Naive thymus-derived CD8-positive, alpha-beta T cell (primary cell): Measurements from ENCODE around the gene SPTLC3. TPM values are rescaled to one million over a fixed set of nuclear protein-coding genes. Genes with fewer than 3 reads are reported as not detected.
"Not testable (repeated sequence)": the region's sequence is repeated elsewhere in the genome, so short reads cannot be mapped to it uniquely, and the experiment has no call there.

Experiments used
- ATAC-seq, 2 donors: fragments of 150-1000 bp; cut with Tn5 transposase in 1 of 2; sonication (Bioruptor Pico), chemical (Tn5 transposase) in 1 of 2; 1 replicate in 1 of 2; 2 replicates in 1 of 2; pipeline ENCODE4 v1.10.0; 2021; ENCODE audit warnings: mild to moderate bottlenecking in 2 of 2, moderate library complexity in 2 of 2
- POLR2A ChIA-PET: fragments of 350-600 bp; sonication (Branson Sonifier 250); formaldehyde crosslinking; loops from one replicate; lab custom pipeline; 2021; ENCODE audit warnings: antibody characterized with exemption; lab: Charles Lee
- DNase-seq, 10 donors: peaks; one replicate each; pipeline versions ENCODE4 v3.0.0 to v3.0.0-alpha.2; 2020 to 2022
- H3K27ac Mint-ChIP-seq, 10 donors: one replicate each; pipeline ENCODE4 v1.8.0; 2020 to 2022; ENCODE audit warnings: mild to moderate bottlenecking in 10 of 10, mixed read lengths in 10 of 10, moderate library complexity in 4 of 10, inconsistent platforms in 1 of 10
- H3K27me3 Mint-ChIP-seq, 5 donors: one replicate each; pipeline ENCODE4 v1.8.0; 2021 to 2022; ENCODE audit warnings: mixed read lengths in 5 of 5
- H3K36me3 Mint-ChIP-seq, 3 donors: one replicate each; pipeline ENCODE4 v1.8.0; 2020 to 2022; ENCODE audit warnings: mixed read lengths in 3 of 3, mild to moderate bottlenecking in 2 of 3, inconsistent platforms in 1 of 3
- H3K4me1 Mint-ChIP-seq, 4 donors: one replicate each; pipeline ENCODE4 v1.8.0; 2021 to 2022; ENCODE audit warnings: mixed read lengths in 4 of 4
- H3K4me3 Mint-ChIP-seq, 10 donors: one replicate each; pipeline ENCODE4 v1.8.0; 2020 to 2022; ENCODE audit warnings: mild to moderate bottlenecking in 10 of 10, mixed read lengths in 10 of 10, moderate library complexity in 6 of 10, inconsistent platforms in 1 of 10
- H3K9me3 Mint-ChIP-seq, 9 donors: one replicate each; pipeline ENCODE4 v1.8.0; 2020 to 2022; ENCODE audit warnings: mixed read lengths in 9 of 9, mild to moderate bottlenecking in 3 of 9, inconsistent platforms in 1 of 9, moderate library complexity in 1 of 9
- polyA plus RNA-seq, 3 donors: library from polyadenylated mRNA; unstranded; fragments of 300-500 nt; fragmentation: Illumina TruSeq; gene quantifications; one replicate each; pipeline ENCODE4 v1.2.3, GENCODE V29; 2021
- total RNA-seq, 8 experiments: library from RNA in 2 of 8; stranded (reverse) in 2 of 8; gene quantifications; one replicate each; pipeline ENCODE4 v1.2.3 and lab custom pipeline; 2021 to 2026

The SPTLC3 gene
- total and polyA plus RNA-seq, 5 experiments from 2014 or later, result 0.37 to 2.3 (median 0.59) TPM

DNA sequence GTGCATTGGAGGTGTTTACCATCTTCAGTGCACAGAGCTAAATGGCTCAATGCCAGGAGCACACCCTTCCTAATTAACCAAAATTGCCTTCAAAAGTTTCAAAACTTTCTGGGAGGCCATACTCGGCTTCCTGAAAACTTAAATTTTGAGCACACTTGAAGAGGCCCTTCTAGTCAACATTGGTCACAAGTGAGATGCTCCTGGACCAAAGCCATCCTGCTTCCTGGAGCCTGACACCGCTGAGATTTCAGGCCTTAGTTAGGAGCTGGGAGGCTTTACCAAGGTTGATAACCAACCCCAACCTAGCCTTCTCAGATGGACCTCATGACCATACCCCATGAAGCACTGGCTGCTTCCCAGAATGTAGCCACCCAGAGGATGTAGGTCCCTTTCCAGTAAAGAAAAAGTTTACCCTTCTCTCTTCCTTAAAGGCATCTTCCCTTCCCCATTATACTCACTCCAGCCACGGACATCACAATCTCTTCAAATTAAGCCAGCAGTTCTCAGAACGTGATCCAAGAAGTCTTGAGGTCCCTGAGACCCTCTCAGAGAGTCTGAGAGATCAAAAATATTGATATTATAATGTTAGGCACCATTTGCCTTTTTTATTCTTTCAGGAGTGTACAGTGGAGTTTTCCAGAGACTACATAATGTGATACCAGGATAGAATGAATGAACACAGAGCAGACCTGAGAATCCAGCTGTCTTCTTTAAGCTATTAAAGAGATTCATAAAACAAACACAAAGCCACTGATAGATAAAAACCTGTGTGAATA, 32.8 kb upstream of the SPTLC3 start:
- no peaks in the 10 kb centered on the region for H3K9me3 Mint-ChIP-seq
- POLR2A ChIA-PET, result no interaction called here
- H3K4me3 Mint-ChIP-seq, result no peak overlapping the region

DNA sequence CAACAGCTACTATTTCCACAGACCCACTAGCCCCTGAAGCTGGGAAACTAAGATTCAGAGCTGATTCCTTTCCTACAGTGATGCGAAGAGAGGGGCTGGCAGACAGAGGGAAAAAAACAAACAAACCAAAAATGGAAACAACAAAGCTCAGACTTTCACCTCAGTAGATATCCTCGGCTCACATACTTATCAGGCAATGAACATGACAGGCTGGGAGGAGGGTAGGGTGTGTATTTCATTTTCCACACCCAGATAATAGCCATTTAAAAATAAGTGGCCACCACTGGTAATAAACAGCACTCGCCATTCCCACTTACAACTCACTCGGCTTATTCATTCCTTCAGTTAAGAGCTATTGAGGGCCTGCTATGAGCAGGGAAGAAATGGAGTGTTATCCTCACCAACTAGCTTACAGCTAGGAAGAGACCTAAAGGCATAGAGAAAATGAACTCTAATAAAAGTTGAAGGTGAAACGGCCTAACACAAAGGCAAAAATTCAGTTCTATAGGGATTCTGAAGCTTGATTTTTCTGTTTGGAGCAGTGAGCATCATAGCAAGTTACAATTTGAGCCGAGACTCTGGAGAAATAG, 32.0 kb upstream of the SPTLC3 start:
- H3K4me1 Mint-ChIP-seq, result no peaks in the 10 kb centered on the region
- no peak for ATAC-seq
- no peak for DNase-seq
- H3K4me3 Mint-ChIP-seq, result no peak overlapping the region
- H3K36me3 Mint-ChIP-seq, result no peaks in the 10 kb centered on the region
- H3K27me3 Mint-ChIP-seq, result peaks cover 0 to 12% (median 8%) of the 10 kb centered on the region in 5 donors
- no peaks in the 10 kb centered on the region for H3K9me3 Mint-ChIP-seq
- H3K27ac Mint-ChIP-seq, result no peak overlapping the region
- POLR2A ChIA-PET, result no interaction called here

More for the DNA sequence above, 32.8 kb upstream of the SPTLC3 start:
- ATAC-seq (no peak), DNase-seq (no peak)
- peaks cover 0 to 12% (median 8%) of the 10 kb centered on the region in 5 donors for H3K27me3 Mint-ChIP-seq
- no peaks in the 10 kb centered on the region for H3K36me3 Mint-ChIP-seq
- H3K4me1 Mint-ChIP-seq, result no peaks in the 10 kb centered on the region
- no peak overlapping the region for H3K27ac Mint-ChIP-seq

DNA sequence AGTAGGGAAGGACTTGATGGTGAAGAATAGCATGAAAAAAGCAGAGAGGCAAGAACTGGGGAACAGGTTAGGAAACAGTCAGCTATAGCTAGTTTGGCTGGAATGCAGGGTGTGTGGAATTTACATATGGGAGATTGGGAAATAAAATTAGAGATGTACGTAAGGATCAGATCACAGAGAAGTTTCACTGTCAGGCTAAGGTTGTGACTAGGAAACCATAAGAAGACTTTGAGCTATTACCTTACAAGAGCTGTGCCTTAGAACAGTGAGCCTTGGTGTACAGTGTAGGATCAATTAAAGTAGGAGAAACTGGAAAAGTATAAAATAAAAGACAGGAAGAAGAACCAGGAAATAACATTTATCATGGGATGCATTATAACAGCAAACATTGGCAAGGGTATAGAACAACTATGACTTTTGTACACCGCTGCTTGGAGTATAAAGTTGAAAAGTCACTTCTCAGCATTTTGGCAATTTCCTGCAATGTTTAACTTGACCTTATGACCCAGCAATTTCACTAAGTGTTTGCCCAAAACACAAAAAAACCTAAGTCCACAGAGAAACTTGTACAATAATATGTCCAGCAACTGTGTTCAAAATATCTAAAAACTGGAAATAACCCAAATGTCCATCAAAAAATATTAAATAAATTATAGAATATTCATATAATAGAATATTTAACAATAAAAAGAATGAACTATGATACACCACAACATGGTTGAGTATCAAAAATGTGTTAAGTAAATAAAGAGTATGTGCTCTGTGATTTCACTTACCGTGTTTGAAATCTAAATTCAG, 31.2 kb upstream of the SPTLC3 start:
- H3K36me3 Mint-ChIP-seq, result no peaks in the 10 kb centered on the region
- DNase-seq (no peak), ATAC-seq (no peak)
- H3K27ac Mint-ChIP-seq, result no peak overlapping the region
- POLR2A ChIA-PET, result no interaction called here
- no peaks in the 10 kb centered on the region for H3K4me1 Mint-ChIP-seq
- no peaks in the 10 kb centered on the region for H3K9me3 Mint-ChIP-seq
- H3K4me3 Mint-ChIP-seq, result no peak overlapping the region
- H3K27me3 Mint-ChIP-seq, result peaks cover 0 to 12% (median 8%) of the 10 kb centered on the region in 5 donors

DNA sequence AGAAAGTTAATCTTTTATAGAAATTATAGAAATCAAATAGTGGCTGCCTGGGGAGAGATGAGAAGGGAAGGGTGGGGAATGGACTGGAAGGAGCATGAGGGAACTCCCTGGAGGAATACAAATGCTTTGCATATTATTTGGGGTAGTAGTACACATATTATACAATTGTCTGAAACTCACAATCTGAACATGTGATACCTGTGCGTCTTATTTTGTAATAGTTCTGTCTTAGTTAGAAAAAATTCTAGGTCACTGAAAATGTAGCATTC, 30.7 kb upstream of the SPTLC3 start:
- Mint-ChIP-seq H3K27ac (no peak overlapping the region), H3K4me1 (no peaks in the 10 kb centered on the region), H3K4me3 (no peak overlapping the region), H3K27me3 (peaks cover 0 to 12% (median 8%) of the 10 kb centered on the region in 5 donors), H3K9me3 (no peaks in the 10 kb centered on the region), H3K36me3 (no peaks in the 10 kb centered on the region)
- DNase-seq (no peak), ATAC-seq (no peak)
- POLR2A ChIA-PET, result no interaction called here

DNA sequence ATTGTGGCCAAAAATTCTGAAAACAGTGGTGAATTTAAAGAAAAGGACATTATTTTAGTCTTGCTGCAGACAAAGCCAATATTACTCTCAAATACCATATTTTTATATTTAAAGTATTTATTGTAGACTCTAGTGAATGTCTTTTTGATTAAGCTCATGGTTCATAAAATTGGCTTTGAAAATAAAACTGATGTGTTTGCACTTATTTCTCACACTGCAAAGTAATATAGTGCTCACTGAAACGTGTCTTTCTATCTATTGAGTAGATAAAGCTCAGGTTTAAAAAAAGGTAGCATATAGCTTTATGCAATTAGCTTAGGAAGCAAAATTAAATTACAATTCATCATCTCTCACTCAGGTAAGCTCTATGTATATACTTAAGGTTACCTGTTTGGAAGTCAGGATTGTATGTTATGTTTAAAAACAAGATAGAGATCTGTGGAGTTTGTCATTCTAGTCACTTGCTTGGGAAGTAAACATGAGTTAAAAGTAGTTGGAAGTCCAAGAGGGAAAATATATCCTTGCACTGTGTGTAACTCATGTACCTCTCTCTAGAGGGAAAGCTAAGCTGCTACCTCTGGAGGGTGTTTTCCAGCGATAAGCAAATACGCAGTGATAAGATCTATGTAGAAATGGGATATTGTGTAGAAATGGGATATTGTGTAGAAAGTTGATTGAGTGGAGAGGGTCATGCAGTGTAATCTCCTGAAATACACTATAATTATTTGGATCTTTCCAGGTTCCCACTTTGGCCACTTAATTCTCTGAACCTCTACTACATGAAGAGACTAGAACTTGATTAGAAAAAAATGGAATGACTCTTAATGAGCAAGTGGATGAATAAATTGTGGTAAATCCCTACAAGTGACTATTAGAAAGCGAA, 29.9 kb upstream of the SPTLC3 start:
- ATAC-seq (no peak), DNase-seq (no peak)
- Mint-ChIP-seq H3K4me3 (no peak overlapping the region), H3K27me3 (peaks cover 0 to 12% (median 8%) of the 10 kb centered on the region in 5 donors), H3K27ac (no peak overlapping the region), H3K36me3 (no peaks in the 10 kb centered on the region), H3K4me1 (no peaks in the 10 kb centered on the region), H3K9me3 (no peaks in the 10 kb centered on the region)
- POLR2A ChIA-PET, result no interaction called here

DNA sequence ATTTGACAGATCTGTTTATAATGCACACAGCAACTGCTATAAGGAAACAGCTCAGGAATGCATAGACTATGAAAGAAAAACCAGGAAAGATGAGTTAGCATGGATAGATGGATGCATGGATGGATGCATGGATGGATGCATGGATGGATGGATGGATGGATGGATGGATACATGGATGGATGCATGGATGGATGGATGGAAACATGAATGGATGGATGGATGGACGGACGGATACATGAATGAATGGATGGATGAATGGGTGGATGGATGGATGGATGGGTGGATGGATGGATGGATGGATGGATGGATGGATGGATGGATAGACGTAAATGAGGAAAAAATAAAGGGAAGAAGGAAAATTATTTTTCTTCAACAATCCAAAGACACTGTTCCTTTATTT, 29.1 kb upstream of the SPTLC3 start:
- H3K27ac Mint-ChIP-seq, H3K4me3 Mint-ChIP-seq, ATAC-seq, DNase-seq, H3K4me1 Mint-ChIP-seq, H3K36me3 Mint-ChIP-seq, H3K9me3 Mint-ChIP-seq: not testable (repeated sequence)
- peaks cover 0 to 12% (median 8%) of the 10 kb centered on the region in 5 donors for H3K27me3 Mint-ChIP-seq
- POLR2A ChIA-PET, result interaction anchor here (0.6 kb wide), 1 partner anchor 31 kb away, joined by 3 read pairs; no protein-coding TSS in a partner anchor

DNA sequence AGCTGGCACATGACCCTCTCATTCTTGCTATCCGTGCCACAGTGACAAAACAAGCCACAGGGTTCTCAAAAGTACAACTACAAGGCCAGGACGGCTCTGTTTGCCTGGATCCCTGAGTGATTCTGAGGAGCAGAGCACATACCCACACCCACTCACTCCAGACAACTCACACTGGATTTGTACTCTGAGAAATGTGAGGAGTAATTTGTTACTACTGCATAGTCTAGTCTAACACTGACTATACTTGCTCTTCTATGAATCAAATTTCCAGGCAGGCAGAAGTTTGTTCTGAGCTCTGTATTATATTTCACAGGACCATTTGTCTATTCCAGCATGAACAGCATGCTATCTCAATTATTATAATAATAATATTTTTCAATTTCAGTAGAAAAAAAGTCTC, 26.7 kb upstream of the SPTLC3 start:
- ATAC-seq (no peak), DNase-seq (no peak)
- H3K4me1 Mint-ChIP-seq, result no peaks in the 10 kb centered on the region
- no peaks in the 10 kb centered on the region for H3K36me3 Mint-ChIP-seq
- no peaks in the 10 kb centered on the region for H3K9me3 Mint-ChIP-seq
- POLR2A ChIA-PET, result no interaction called here
- H3K27ac Mint-ChIP-seq, result no peak overlapping the region
- H3K27me3 Mint-ChIP-seq, result peaks cover 0 to 8% (median 6%) of the 10 kb centered on the region in 5 donors
- no peak overlapping the region for H3K4me3 Mint-ChIP-seq

DNA sequence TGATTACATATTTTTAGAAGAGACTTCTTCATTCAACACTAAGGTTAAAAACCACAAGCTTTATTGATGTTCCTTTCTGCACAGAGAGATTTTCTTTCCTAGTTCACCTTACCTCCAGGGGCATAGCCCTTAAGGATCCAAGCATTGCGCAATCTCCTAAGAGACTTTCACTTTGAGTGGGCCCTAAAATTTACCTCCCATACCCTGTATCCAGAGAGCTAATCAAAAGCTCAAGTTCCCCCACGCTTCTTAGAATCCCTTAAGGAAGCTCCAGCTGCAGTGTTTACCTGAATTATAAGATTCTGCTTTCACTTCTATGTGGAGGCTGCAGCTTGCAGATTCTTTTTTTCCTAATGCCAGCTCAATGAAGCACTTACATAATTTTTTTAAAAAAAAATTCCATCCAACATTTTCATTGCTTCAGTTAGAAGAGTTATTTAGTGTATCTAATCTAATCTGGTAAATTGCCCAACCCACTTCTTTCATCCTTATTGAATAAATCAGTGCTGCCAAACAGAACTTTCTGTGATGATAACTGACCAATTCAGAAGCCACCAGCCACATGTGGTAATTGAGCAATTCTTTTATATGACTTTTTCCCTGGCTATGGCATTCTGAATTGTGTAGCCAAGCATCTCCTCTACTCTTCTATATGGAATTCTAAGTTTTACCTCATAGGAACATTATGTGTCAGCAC, 24.6 kb upstream of the SPTLC3 start:
- no peak overlapping the region for H3K27ac Mint-ChIP-seq
- H3K36me3 Mint-ChIP-seq, result no peaks in the 10 kb centered on the region
- ATAC-seq, result no peak
- DNase-seq, result no peak
- POLR2A ChIA-PET, result no interaction called here
- H3K27me3 Mint-ChIP-seq, result peaks cover 0 to 10% (median 5%) of the 10 kb centered on the region in 5 donors
- H3K4me3 Mint-ChIP-seq, result no peak overlapping the region
- no peaks in the 10 kb centered on the region for H3K4me1 Mint-ChIP-seq
- no peaks in the 10 kb centered on the region for H3K9me3 Mint-ChIP-seq

DNA sequence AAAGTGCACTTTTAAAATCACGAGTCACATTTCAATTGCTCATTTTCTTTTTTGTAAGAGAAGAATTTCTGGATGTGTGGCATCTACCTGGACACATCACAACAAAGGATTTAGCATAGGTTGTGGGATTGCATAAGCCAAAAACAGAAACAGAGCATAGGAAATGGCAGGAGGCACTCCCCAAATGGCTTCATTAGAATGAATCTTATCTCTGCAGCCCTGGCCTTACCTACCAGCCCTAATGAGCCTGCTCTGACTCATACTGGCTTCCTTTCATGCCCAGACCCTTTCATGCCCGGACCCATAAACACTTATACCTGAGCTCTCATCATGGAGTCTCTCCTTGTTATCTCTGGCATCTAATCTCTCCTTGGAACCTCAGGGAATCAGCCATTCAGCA, 23.9 kb upstream of the SPTLC3 start:
- Mint-ChIP-seq H3K36me3 (no peaks in the 10 kb centered on the region), H3K4me1 (no peaks in the 10 kb centered on the region), H3K27me3 (peaks cover 0 to 10% (median 1%) of the 10 kb centered on the region in 5 donors), H3K4me3 (no peak overlapping the region), H3K9me3 (no peaks in the 10 kb centered on the region), H3K27ac (no peak overlapping the region)
- DNase-seq (no peak), ATAC-seq (no peak)
- POLR2A ChIA-PET, result no interaction called here

DNA sequence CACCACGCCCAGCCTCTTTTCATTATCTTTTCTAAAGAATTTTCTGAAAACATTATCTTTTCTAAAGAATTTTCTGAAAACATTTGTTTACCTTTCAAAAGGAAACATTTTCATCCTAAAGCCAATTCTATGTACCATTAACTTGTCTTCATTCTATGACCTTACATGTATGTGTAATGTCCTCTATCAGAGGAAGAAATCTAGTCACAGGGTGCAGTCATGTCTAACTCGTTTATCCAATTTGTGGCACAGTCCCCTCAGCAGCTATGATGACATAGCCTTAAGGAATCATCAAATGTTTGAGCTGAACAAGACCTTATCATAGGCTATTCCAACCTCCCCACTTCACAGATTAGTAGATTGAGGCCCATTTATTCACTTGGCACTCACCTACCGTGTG, 21.5 kb upstream of the SPTLC3 start:
- Mint-ChIP-seq H3K9me3 (no peaks in the 10 kb centered on the region), H3K4me1 (no peaks in the 10 kb centered on the region), H3K36me3 (no peaks in the 10 kb centered on the region), H3K4me3 (no peak overlapping the region), H3K27ac (no peak overlapping the region), H3K27me3 (peaks cover 0 to 10% (median 2%) of the 10 kb centered on the region in 5 donors)
- POLR2A ChIA-PET, result no interaction called here
- ATAC-seq (no peak), DNase-seq (no peak)

DNA sequence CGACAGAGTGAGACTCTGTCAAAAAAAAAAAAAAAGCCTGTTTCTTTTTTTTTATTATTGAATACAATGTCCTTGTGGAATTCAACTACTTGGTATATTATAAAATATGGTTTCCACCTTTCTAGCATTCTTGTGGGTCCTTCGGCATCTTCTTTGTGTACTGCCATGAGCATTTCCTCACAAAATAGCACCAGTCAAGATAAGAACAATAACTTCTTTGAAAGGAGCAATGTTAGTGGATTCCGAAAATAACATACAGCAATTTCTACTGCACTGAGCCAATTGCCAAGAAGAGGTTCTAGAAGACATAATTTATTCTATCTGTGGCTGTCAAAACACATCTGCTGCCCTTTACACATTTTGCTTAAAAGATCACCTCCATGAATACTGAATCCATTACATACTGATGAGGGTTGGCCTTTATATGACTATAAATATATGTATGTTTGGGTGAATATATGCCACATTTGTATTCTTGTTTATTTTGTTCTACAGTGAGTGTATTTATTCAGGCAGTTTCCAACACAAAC, 19.1 kb upstream of the SPTLC3 start:
- no peak for DNase-seq
- no peak overlapping the region for H3K4me3 Mint-ChIP-seq
- no peaks in the 10 kb centered on the region for H3K36me3 Mint-ChIP-seq
- peaks cover 0 to 5% (median 0%) of the 10 kb centered on the region in 9 donors for H3K9me3 Mint-ChIP-seq
- POLR2A ChIA-PET, result no interaction called here
- peaks cover 0 to 10% (median 2%) of the 10 kb centered on the region in 5 donors for H3K27me3 Mint-ChIP-seq
- H3K27ac Mint-ChIP-seq, result no peak overlapping the region
- H3K4me1 Mint-ChIP-seq, result no peaks in the 10 kb centered on the region
- ATAC-seq, result no peak

DNA sequence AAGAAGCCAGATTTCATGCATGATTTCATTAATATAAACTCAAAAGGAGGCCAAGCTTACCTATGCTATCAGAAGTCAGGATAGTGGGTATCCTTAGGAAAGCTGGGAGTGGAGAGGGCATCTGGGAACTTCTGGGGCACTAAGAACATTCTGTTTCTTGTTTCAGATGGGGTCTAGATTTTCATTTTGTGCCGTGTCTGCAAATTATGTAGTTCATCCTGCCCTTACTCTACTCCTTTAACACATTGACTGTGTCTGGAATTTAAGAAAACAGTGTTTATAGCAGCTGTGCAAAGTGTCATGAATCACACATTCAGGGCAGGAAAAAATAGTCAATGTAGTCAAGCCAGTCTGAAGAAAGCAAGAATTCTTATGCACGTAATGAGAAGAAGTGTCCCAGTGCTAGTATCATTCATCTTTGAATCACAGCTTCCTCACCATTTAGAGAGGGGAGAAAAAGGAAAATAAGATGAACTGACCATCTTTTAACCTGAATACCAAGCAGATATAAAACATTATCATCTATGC, 11.6 kb upstream of the SPTLC3 start:
- Mint-ChIP-seq H3K27ac (no peak overlapping the region), H3K27me3 (peaks cover 0 to 3% (median 0%) of the 10 kb centered on the region in 5 donors), H3K4me1 (no peaks in the 10 kb centered on the region), H3K36me3 (no peaks in the 10 kb centered on the region), H3K4me3 (no peak overlapping the region), H3K9me3 (peaks cover 0 to 7% (median 0%) of the 10 kb centered on the region in 9 donors)
- POLR2A ChIA-PET, result no interaction called here
- DNase-seq (no peak), ATAC-seq (no peak)
